H9 (cell line): ENCODE measurements around the gene TNFRSF6B. TPM values are rescaled to one million over a fixed set of nuclear protein-coding genes. Genes with fewer than 3 reads are reported as not detected.

Experiments
- DNase-seq: peaks from one replicate; pipeline ENCODE4 v3.0.0-alpha.2; 2017
- H2AFZ ChIP-seq: one replicate; pipeline ENCODE4 v1.6.1; 2013; ENCODE audit warnings: mild to moderate bottlenecking, low read length, control low read depth, moderate library complexity
- H2AK5ac ChIP-seq: 2 replicates; pipeline ENCODE4 v1.6.1; 2013; ENCODE audit warnings: low read length, control low read depth, mixed read lengths; ENCODE audit not compliant: insufficient read length
- H2BK120ac ChIP-seq: one replicate; pipeline ENCODE4 v1.6.1; 2013; ENCODE audit warnings: low read depth, mild to moderate bottlenecking, low read length, control low read depth, inconsistent platforms; ENCODE audit not compliant: poor library complexity, severe bottlenecking
- H2BK12ac ChIP-seq: 2 replicates; pipeline ENCODE4 v1.6.1; 2013; ENCODE audit warnings: low read length, control low read depth, mixed read lengths, low read depth; ENCODE audit not compliant: insufficient read length
- H2BK15ac ChIP-seq: 2 replicates; pipeline ENCODE4 v1.6.1; 2013; ENCODE audit warnings: low read depth, low read length, control low read depth
- H2BK20ac ChIP-seq: one replicate; pipeline ENCODE4 v1.6.1; 2013; ENCODE audit warnings: low read depth, mild to moderate bottlenecking, low read length, control low read depth, inconsistent platforms; ENCODE audit not compliant: poor library complexity, severe bottlenecking
- H2BK5ac ChIP-seq: 2 replicates; pipeline ENCODE4 v1.6.1; 2013; ENCODE audit warnings: low read length, control low read depth, mixed read lengths; ENCODE audit not compliant: insufficient read length
- H3K14ac ChIP-seq: 2 replicates; pipeline ENCODE4 v1.6.1; 2013; ENCODE audit warnings: low read length, control low read depth; ENCODE audit not compliant: insufficient read depth
- H3K18ac ChIP-seq: 2 replicates; pipeline ENCODE4 v1.6.1; 2013; ENCODE audit warnings: low read depth, mild to moderate bottlenecking, mixed read lengths, low read length, control low read depth; ENCODE audit not compliant: insufficient read length
- H3K23ac ChIP-seq: 2 replicates; pipeline ENCODE4 v1.6.1; 2013; ENCODE audit warnings: low read length, control low read depth, mixed read lengths, low read depth; ENCODE audit not compliant: insufficient read length
- H3K23me2 ChIP-seq: 2 replicates; pipeline ENCODE4 v1.6.1; 2013; ENCODE audit warnings: low read depth, mild to moderate bottlenecking, mixed read lengths, low read length, control low read depth; ENCODE audit not compliant: insufficient read length, poor library complexity, severe bottlenecking
- H3K27ac ChIP-seq: 2 replicates; pipeline ENCODE4 v1.5.1; 2013; ENCODE audit warnings: low read length, control low read depth, mixed read lengths, low read depth; ENCODE audit not compliant: insufficient read length
- H3K27me3 ChIP-seq: 2 replicates; pipeline ENCODE4 v1.6.1; 2013; ENCODE audit warnings: low read length, control low read depth, inconsistent platforms; ENCODE audit not compliant: insufficient read depth
- H3K4ac ChIP-seq: 2 replicates; pipeline ENCODE4 v1.6.1; 2013; ENCODE audit warnings: low read depth, mild to moderate bottlenecking, control low read depth, inconsistent platforms, low read length, moderate library complexity
- H3K4me1 ChIP-seq: 2 replicates; pipeline ENCODE4 v1.6.1; 2013; ENCODE audit warnings: low read length, control low read depth, inconsistent platforms; ENCODE audit not compliant: insufficient read depth
- H3K4me2 ChIP-seq: 2 replicates; pipeline ENCODE4 v1.6.1; 2013; ENCODE audit warnings: low read length, control low read depth, mixed read lengths; ENCODE audit not compliant: insufficient read length, insufficient read depth
- H3K56ac ChIP-seq: 2 replicates; pipeline ENCODE4 v1.6.1; 2013; ENCODE audit warnings: low read depth, mild to moderate bottlenecking, mixed read lengths, low read length, control low read depth; ENCODE audit not compliant: insufficient read length
- H3K79me1 ChIP-seq: 2 replicates; pipeline ENCODE4 v1.6.1; 2013; ENCODE audit warnings: low read depth, mild to moderate bottlenecking, moderate library complexity, low read length, control low read depth, inconsistent platforms; ENCODE audit not compliant: insufficient read depth, poor library complexity, severe bottlenecking
- H3K79me2 ChIP-seq: 2 replicates; pipeline ENCODE4 v1.6.1; 2013; ENCODE audit warnings: low read length, control low read depth, inconsistent platforms; ENCODE audit not compliant: insufficient read depth
- H3K9ac ChIP-seq: 2 replicates; pipeline ENCODE4 v1.6.1; 2013; ENCODE audit warnings: low read length, control low read depth, mixed read lengths; ENCODE audit not compliant: insufficient read length; ENCODE audit errors: extremely low read depth
- H3K9me3 ChIP-seq: one replicate; pipeline ENCODE4 v1.6.1; 2013; ENCODE audit warnings: low read depth, low read length, inconsistent platforms; ENCODE audit not compliant: control insufficient read depth
- H3T11ph ChIP-seq: one replicate; pipeline ENCODE4 v1.6.1; 2013; ENCODE audit warnings: mild to moderate bottlenecking, low read length, control low read depth, inconsistent platforms
- H4K20me1 ChIP-seq: one replicate; pipeline ENCODE4 v1.6.1; 2013; ENCODE audit not compliant: control insufficient read depth, insufficient read length, insufficient read depth
- H4K5ac ChIP-seq: 2 replicates; pipeline ENCODE4 v1.6.1; 2013; ENCODE audit warnings: low read depth, mild to moderate bottlenecking, mixed read lengths, low read length, control low read depth; ENCODE audit not compliant: insufficient read length
- H4K8ac ChIP-seq: replicated peaks from 2 replicates; pipeline ENCODE4 v1.6.1; 2013; ENCODE audit warnings: low read length, control low read depth, mixed read lengths, low read depth; ENCODE audit not compliant: insufficient read length
- H4K91ac ChIP-seq: 2 replicates; pipeline ENCODE4 v1.6.1; 2013; ENCODE audit warnings: low read depth, mild to moderate bottlenecking, moderate library complexity, mixed read lengths, low read length, control low read depth; ENCODE audit not compliant: insufficient read length
- H3K27ac Mint-ChIP-seq, 3 experiments: 2 replicates in 2 of 3; 3 replicates in 1 of 3; pipeline ENCODE4 v1.8.0; 2020 to 2021; ENCODE audit warnings: mixed read lengths in 3 of 3, mild to moderate bottlenecking in 1 of 3, moderate library complexity in 1 of 3
- H3K27me3 Mint-ChIP-seq: 2 replicates; pipeline ENCODE4 v1.8.0; 2021; ENCODE audit warnings: low read depth, mild to moderate bottlenecking, moderate library complexity, mixed read lengths
- H3K36me3 Mint-ChIP-seq, 3 experiments: 2 replicates in 2 of 3; 3 replicates in 1 of 3; pipeline ENCODE4 v1.8.0; 2020 to 2021; ENCODE audit warnings: low read depth in 3 of 3, mixed read lengths in 3 of 3; ENCODE audit not compliant: insufficient read depth in 1 of 3
- H3K4me1 Mint-ChIP-seq, 2 experiments: 2 replicates each; pipeline ENCODE4 v1.8.0; 2020; ENCODE audit warnings: mixed read lengths in 2 of 2
- H3K4me3 Mint-ChIP-seq, 2 experiments: 2 replicates in 1 of 2; 3 replicates in 1 of 2; pipeline ENCODE4 v1.8.0; 2020 to 2021; ENCODE audit warnings: mild to moderate bottlenecking in 2 of 2, mixed read lengths in 2 of 2, moderate library complexity in 1 of 2
- H3K9me3 Mint-ChIP-seq, 2 experiments: 2 replicates in 1 of 2; 3 replicates in 1 of 2; pipeline ENCODE4 v1.8.0; 2020; ENCODE audit warnings: mild to moderate bottlenecking in 2 of 2, mixed read lengths in 2 of 2, moderate library complexity in 1 of 2
- CTCF ChIP-seq: fragments of 200-600 bp; sonication (generic); conservative IDR thresholded peaks from 3 replicates; pipeline ENCODE4 v1.8.0; 2021; ENCODE audit warnings: antibody characterized with exemption, mild to moderate bottlenecking
- WGBS: extraction: QIAGEN DNeasy Blood & Tissue Kit; methylation state at CpG from one replicate; pipeline ENCODE4 v1.1.7; 2013; ENCODE audit warnings: missing lambda C conversion rate, low lambda C conversion rate, mixed read lengths; ENCODE audit not compliant: insufficient read length; ENCODE audit errors: extremely low coverage; 5-methylcytosine and 5-hydroxymethylcytosine counted together
- total RNA-seq: library from RNA; stranded (reverse); gene quantifications from 2 replicates; pipeline ENCODE4 v1.2.1, GENCODE V29; 2021

TNFRSF6B gene
- total RNA-seq, 1 experiment from 2014 or later: not detected

DNA sequence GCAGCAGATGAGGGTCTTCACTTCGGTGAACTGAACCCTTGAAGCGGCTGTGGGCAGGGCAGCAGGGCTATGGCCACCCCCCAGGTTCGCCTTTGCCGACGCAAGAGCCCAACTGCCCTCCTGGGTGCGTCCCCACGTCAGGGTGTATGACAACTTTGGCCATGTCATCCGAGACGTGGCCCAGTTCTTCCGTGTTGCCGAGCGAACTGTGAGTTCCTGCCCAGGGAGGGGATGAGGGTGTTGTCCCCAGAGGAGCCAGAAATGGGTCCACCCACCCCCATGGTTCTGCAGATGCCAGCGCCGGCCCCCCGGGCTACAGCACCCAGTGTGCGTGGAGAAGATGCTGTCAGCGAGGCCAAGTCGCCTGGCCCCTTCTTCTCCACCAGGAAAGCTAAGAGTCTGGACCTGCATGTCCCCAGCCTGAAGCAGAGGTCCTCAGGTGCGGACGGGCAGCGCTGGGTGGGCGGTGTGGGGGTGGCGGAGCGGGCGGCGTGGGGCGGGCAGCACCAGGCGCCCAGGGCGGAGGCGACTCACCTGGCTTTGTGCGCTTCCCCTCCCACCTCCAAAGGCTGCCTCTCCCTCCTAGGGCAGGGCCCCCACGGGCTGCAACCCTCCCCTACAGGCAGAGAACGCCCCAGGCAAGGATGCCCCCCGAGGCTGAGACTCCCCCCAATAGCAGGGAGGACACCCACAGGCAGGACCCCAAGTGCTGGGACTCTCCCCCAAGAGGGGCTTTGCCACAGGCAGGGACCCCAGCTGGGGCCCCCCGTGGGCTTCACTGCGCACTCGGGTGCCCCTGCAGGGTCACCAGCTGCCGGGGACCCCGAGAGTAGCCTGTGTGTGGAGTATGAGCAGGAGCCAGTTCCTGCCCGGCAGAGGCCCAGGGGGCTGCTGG, 6.2 kb upstream of the TNFRSF6B start:
- Mint-ChIP-seq H3K4me3 (no peak overlapping the region), H3K27ac (no peak overlapping the region), H3K9me3 (peaks cover 3 to 5% of the 10 kb centered on the region in 2 experiments; a peak in 3 of 5 replicates), H3K36me3 (peaks cover 14 to 20% (median 17%) of the 10 kb centered on the region in 3 experiments; a peak in 6 of 7 replicates), H3K27me3 (peaks cover 3% of the 10 kb centered on the region), H3K4me1 (no peaks in the 10 kb centered on the region)
- Histone ChIP-seq H3K4me1 (no peaks in the 10 kb centered on the region), H3K9ac (no peak overlapping the region), H2AFZ (no peak overlapping the region), H3K56ac (no peak overlapping the region), H3K18ac (no peak overlapping the region), H2BK5ac (no peak overlapping the region), H2AK5ac (no peak overlapping the region), H4K8ac (no peak overlapping the region), H4K20me1 (no peaks in the 10 kb centered on the region), H3K23ac (no peak overlapping the region), H3K14ac (no peak overlapping the region), H4K91ac (no peak overlapping the region), H4K5ac (no peak overlapping the region), H2BK12ac (no peak overlapping the region), H3K27me3 (no peaks in the 10 kb centered on the region), H2BK15ac (no peak overlapping the region), H3T11ph (no peak overlapping the region), H2BK20ac (no peak overlapping the region), H3K9me3 (no peaks in the 10 kb centered on the region), H3K4me2 (no peak overlapping the region), H2BK120ac (no peak overlapping the region), H3K79me1 (no peaks in the 10 kb centered on the region), H3K4ac (no peak overlapping the region), H3K23me2 (no peaks in the 10 kb centered on the region), H3K79me2 (no peaks in the 10 kb centered on the region), H3K27ac (no peak overlapping the region)
- WGBS: no CpG with 5 or more reads among the region's 40 CpGs
- DNase-seq: no peak
- no peak for TF ChIP-seq CTCF
